Neural progenitor cell (in vitro differentiated cells): ENCODE data around the gene SSTR4. TPM values are rescaled to one million over a fixed set of nuclear protein-coding genes. Genes with fewer than 3 reads are reported as not detected.

Experiments used
- DNase-seq: peaks from one replicate; pipeline ENCODE4 v3.0.0-alpha.2; 2016; ENCODE audit warnings: low spot score
- H2AFZ ChIP-seq: fragments of 200-600 bp; sonication (generic); replicated peaks from 2 replicates; pipeline ENCODE4 v1.6.1; 2016; ENCODE audit warnings: antibody characterized with exemption
- H3F3A ChIP-seq: fragments of 200-600 bp; sonication (generic); 2 replicates; pipeline ENCODE4 v1.6.1; 2016; ENCODE audit warnings: antibody characterized with exemption, low read depth
- H3K27ac ChIP-seq: fragments of 200-600 bp; sonication (generic); 2 replicates; pipeline ENCODE4 v1.5.1; 2016; ENCODE audit warnings: mild to moderate bottlenecking
- H3K27me3 ChIP-seq: fragments of 200-600 bp; sonication (generic); 2 replicates; pipeline ENCODE4 v1.6.1; 2016; ENCODE audit warnings: mild to moderate bottlenecking, moderate library complexity
- H3K36me3 ChIP-seq: fragments of 200-600 bp; sonication (generic); 2 replicates; pipeline ENCODE4 v1.5.1; 2016
- H3K4me1 ChIP-seq: fragments of 200-600 bp; sonication (generic); 2 replicates; pipeline ENCODE4 v1.6.1; 2016; ENCODE audit warnings: mixed run types
- H3K4me2 ChIP-seq: fragments of 200-600 bp; sonication (generic); 2 replicates; pipeline ENCODE4 v1.6.1; 2016
- H3K4me3 ChIP-seq: fragments of 200-600 bp; sonication (generic); 2 replicates; pipeline ENCODE4 v1.5.1; 2016
- H3K79me2 ChIP-seq: fragments of 200-600 bp; sonication (generic); 2 replicates; pipeline ENCODE4 v1.6.1; 2016; ENCODE audit warnings: low read depth
- H3K9ac ChIP-seq: fragments of 200-600 bp; sonication (generic); 2 replicates; pipeline ENCODE4 v1.6.1; 2016
- H3K9me3 ChIP-seq: fragments of 200-600 bp; sonication (generic); 2 replicates; pipeline ENCODE4 v1.5.1; 2016; ENCODE audit warnings: low read depth
- H4K20me1 ChIP-seq: fragments of 200-600 bp; sonication (generic); 2 replicates; pipeline ENCODE4 v1.6.1; 2016; ENCODE audit warnings: low read depth
- H3K27ac Mint-ChIP-seq: 3 replicates; pipeline ENCODE4 v1.8.0; 2021; ENCODE audit warnings: mixed read lengths
- H3K27me3 Mint-ChIP-seq: 2 replicates; pipeline ENCODE4 v1.8.0; 2022; ENCODE audit warnings: low read depth, mild to moderate bottlenecking, inconsistent platforms, moderate library complexity, mixed read lengths; ENCODE audit not compliant: insufficient read depth
- H3K36me3 Mint-ChIP-seq: 3 replicates; pipeline ENCODE4 v1.8.0; 2021; ENCODE audit warnings: mixed read lengths
- H3K4me1 Mint-ChIP-seq: 3 replicates; pipeline ENCODE4 v1.8.0; 2021; ENCODE audit warnings: mixed read lengths
- H3K4me3 Mint-ChIP-seq: 3 replicates; pipeline ENCODE4 v1.8.0; 2021; ENCODE audit warnings: mild to moderate bottlenecking, moderate library complexity, mixed read lengths
- H3K9me3 Mint-ChIP-seq: 3 replicates; pipeline ENCODE4 v1.8.0; 2020; ENCODE audit warnings: mixed read lengths
- CTCF ChIP-seq: fragments of 200-600 bp; sonication (generic); IDR thresholded peaks from 2 replicates; pipeline ENCODE4 v1.5.1; 2017; ENCODE audit warnings: antibody characterized with exemption, mild to moderate bottlenecking
- EZH2 ChIP-seq: fragments of 200-600 bp; sonication (generic); IDR thresholded peaks from 2 replicates; pipeline ENCODE4 v1.6.1; 2017; ENCODE audit warnings: antibody characterized with exemption, mild to moderate bottlenecking, moderate library complexity
- EZH2phosphoT487 ChIP-seq: fragments of 200-600 bp; sonication (generic); IDR thresholded peaks from 2 replicates; pipeline ENCODE4 v1.6.1; 2017; ENCODE audit warnings: antibody characterized with exemption
- total RNA-seq: library from RNA; depleted of rRNA; stranded (reverse); fragments of >200 nt; gene quantifications from 2 replicates; pipeline ENCODE4 v1.2.3, GENCODE V29; 2015; ENCODE audit warnings: low replicate concordance

SSTR4 gene
- total RNA-seq, 1 donor from 2014 or later = not detected

GRCh38 chr20:23007886-23008655, 27.0 kb upstream of the SSTR4 start:
- no peaks in the 10 kb centered on the region for H3K9me3 Mint-ChIP-seq
- Histone ChIP-seq H3K27me3 (no peaks in the 10 kb centered on the region), H2AFZ (no peak overlapping the region), H3K4me3 (no peak overlapping the region), H3F3A (no peaks in the 10 kb centered on the region), H3K9me3 (no peaks in the 10 kb centered on the region), H3K27ac (no peak overlapping the region), H3K4me1 (no peaks in the 10 kb centered on the region), H3K79me2 (no peaks in the 10 kb centered on the region), H4K20me1 (no peaks in the 10 kb centered on the region), H3K4me2 (no peak overlapping the region), H3K36me3 (no peaks in the 10 kb centered on the region), H3K9ac (no peak overlapping the region)
- H3K4me3 Mint-ChIP-seq = no peak overlapping the region
- TF ChIP-seq EZH2phosphoT487 = no peak
- TF ChIP-seq CTCF = no peak
- TF ChIP-seq EZH2 = no peak
- no peak for DNase-seq
- H3K27me3 Mint-ChIP-seq = peaks cover 5% of the 10 kb centered on the region
- no peaks in the 10 kb centered on the region for H3K36me3 Mint-ChIP-seq
- H3K4me1 Mint-ChIP-seq = no peaks in the 10 kb centered on the region
- no peak overlapping the region for H3K27ac Mint-ChIP-seq

- Mint-ChIP-seq H3K36me3 (no peaks in the 10 kb centered on the region), H3K4me3 (no peak overlapping the region)
Observed at GRCh38 chr20:23008667-23009066, 26.4 kb upstream of the SSTR4 start.

GRCh38 chr20:23009636-23010035, 25.5 kb upstream of the SSTR4 start:
- no peak overlapping the region for H3K4me3 ChIP-seq
- no peak overlapping the region for H3K4me3 Mint-ChIP-seq
- no peak overlapping the region for H3K27ac Mint-ChIP-seq
- no peak overlapping the region for H3K9ac ChIP-seq
- H3K4me1 ChIP-seq = no peaks in the 10 kb centered on the region
- no peaks in the 10 kb centered on the region for H3F3A ChIP-seq
- no peaks in the 10 kb centered on the region for H3K36me3 ChIP-seq
- no peak overlapping the region for H3K27ac ChIP-seq
- H3K27me3 Mint-ChIP-seq = peaks cover 10% of the 10 kb centered on the region
- no peaks in the 10 kb centered on the region for H3K4me1 Mint-ChIP-seq
- no peaks in the 10 kb centered on the region for H3K27me3 ChIP-seq
- no peaks in the 10 kb centered on the region for H4K20me1 ChIP-seq
- no peaks in the 10 kb centered on the region for H3K79me2 ChIP-seq
- no peak overlapping the region for H3K4me2 ChIP-seq
- no peaks in the 10 kb centered on the region for H3K9me3 Mint-ChIP-seq
- no peaks in the 10 kb centered on the region for H3K9me3 ChIP-seq
- DNase-seq = no peak
- no peaks in the 10 kb centered on the region for H3K36me3 Mint-ChIP-seq
- no peak overlapping the region for H2AFZ ChIP-seq
- no peak for TF ChIP-seq EZH2phosphoT487
- no peak for TF ChIP-seq EZH2
- TF ChIP-seq CTCF = no peak

More at GRCh38 chr20:23008667-23009066, 26.4 kb upstream of the SSTR4 start:
- H3K79me2 ChIP-seq = no peaks in the 10 kb centered on the region
- no peaks in the 10 kb centered on the region for H3K4me1 ChIP-seq
- H3F3A ChIP-seq = no peaks in the 10 kb centered on the region
- peaks cover 10% of the 10 kb centered on the region for H3K27me3 Mint-ChIP-seq
- H3K4me3 ChIP-seq = no peak overlapping the region
- no peak overlapping the region for H3K27ac Mint-ChIP-seq
- no peak overlapping the region for H3K27ac ChIP-seq
- no peak overlapping the region for H2AFZ ChIP-seq
- H3K9me3 ChIP-seq = no peaks in the 10 kb centered on the region
- no peak for TF ChIP-seq CTCF
- TF ChIP-seq EZH2 = no peak
- TF ChIP-seq EZH2phosphoT487 = no peak
- H3K36me3 ChIP-seq = no peaks in the 10 kb centered on the region
- H3K4me1 Mint-ChIP-seq = no peaks in the 10 kb centered on the region
- no peaks in the 10 kb centered on the region for H3K27me3 ChIP-seq
- DNase-seq = no peak
- no peak overlapping the region for H3K9ac ChIP-seq
- no peak overlapping the region for H3K4me2 ChIP-seq
- no peaks in the 10 kb centered on the region for H3K9me3 Mint-ChIP-seq
- no peaks in the 10 kb centered on the region for H4K20me1 ChIP-seq
